HUES48 (cell line): Measurements from ENCODE around the gene AP2M1.
"Not testable (repeated sequence)": the region's sequence is repeated elsewhere in the genome, so short reads cannot be mapped to it uniquely, and the experiment has no call there.

Experiments
- H3K27ac ChIP-seq: one replicate; pipeline ENCODE4 v1.7.0; 2013; ENCODE audit warnings: low read depth, low read length, inconsistent platforms
- H3K27me3 ChIP-seq: 2 replicates; pipeline ENCODE4 v1.6.1; 2013; ENCODE audit warnings: mild to moderate bottlenecking, low read length; ENCODE audit not compliant: control insufficient read depth, insufficient read depth
- H3K36me3 ChIP-seq: 2 replicates; pipeline ENCODE4 v1.6.1; 2013; ENCODE audit warnings: low read length; ENCODE audit not compliant: control insufficient read depth, insufficient read depth
- H3K4me1 ChIP-seq: 2 replicates; pipeline ENCODE4 v1.6.1; 2013; ENCODE audit warnings: mild to moderate bottlenecking, low read length; ENCODE audit not compliant: control insufficient read depth, insufficient read depth
- H3K4me3 ChIP-seq: 2 replicates; pipeline ENCODE4 v1.5.1; 2013; ENCODE audit warnings: mild to moderate bottlenecking, low read depth, low read length
- H3K9ac ChIP-seq: 2 replicates; pipeline ENCODE4 v1.6.1; 2013; ENCODE audit warnings: mild to moderate bottlenecking, low read depth, low read length, moderate library complexity
- H3K9me3 ChIP-seq: 2 replicates; pipeline ENCODE4 v1.6.1; 2013; ENCODE audit warnings: low read length; ENCODE audit not compliant: control insufficient read depth, insufficient read depth

Gene AP2M1

DNA sequence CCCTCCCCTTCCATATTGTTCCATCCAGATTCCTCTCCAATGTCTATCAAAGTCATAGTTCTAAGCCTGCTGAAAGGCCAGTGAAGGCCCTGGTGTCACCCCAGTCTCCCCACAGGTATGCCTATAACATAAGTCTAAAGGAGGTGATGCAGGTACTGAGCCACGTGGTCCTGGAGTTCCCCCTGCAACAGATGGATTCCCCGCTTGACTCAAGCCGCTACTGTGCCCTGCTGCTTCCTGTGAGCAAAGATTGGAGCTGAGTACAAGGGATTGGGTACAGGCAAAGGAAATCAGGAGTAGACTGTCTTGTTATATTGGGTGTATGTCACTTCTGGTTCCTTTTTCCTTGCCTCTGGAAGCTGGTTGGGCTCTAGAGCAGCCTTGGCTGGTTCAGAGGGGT, 31.3 kb upstream of the AP2M1 start:
- Histone ChIP-seq H3K9me3 (no peaks in the 10 kb centered on the region), H3K36me3 (peaks cover 64% of the 10 kb centered on the region), H3K27ac (no peak overlapping the region), H3K9ac (no peak overlapping the region), H3K4me3 (no peak overlapping the region), H3K4me1 (no peaks in the 10 kb centered on the region), H3K27me3 (no peaks in the 10 kb centered on the region)

DNA sequence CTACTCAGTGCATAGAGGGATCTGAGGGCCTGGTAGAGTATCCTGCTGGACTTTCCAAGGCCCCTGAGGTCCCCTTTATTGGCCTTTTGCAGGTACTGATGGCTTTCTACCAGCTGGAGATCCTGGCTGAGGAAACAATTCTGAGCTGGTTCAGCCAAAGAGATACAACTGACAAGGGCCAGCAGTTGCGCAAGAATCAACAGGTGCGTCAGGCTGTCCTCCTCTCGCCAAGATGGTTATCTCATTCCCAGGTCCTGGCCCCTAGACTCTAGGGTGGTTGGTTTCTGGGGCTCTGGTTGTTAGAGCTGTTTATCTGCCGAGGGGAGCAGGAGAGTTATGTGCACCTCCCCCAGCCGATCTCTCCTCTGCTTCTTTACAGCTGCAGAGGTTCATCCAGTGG, 30.1 kb upstream of the AP2M1 start:
- Histone ChIP-seq H3K27me3 (no peaks in the 10 kb centered on the region), H3K9ac (no peak overlapping the region), H3K4me3 (no peak overlapping the region), H3K36me3 (peaks cover 60% of the 10 kb centered on the region), H3K4me1 (no peaks in the 10 kb centered on the region), H3K27ac (no peak overlapping the region), H3K9me3 (no peaks in the 10 kb centered on the region)

DNA sequence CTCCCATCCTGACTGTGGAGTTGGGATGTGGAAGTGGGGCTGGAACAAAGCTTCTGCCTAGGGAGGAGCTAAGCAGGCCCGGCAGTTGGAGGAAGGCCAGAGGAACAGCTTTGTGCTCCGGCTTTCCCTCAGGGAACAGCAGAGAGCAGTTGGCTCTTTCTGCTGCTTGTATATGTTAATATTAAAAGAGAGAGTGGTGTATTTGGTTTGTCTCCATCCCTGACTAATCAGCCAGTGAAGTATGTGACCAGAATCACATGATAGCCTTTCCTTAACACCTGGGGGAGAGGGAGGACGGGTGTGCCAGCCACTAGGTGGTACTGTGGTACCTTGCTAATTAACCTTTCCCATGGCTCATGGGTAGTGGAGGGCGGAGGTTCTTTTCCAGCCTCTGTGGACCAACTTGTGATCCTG, 29.5 kb upstream of the AP2M1 start:
- Histone ChIP-seq H3K36me3 (peaks cover 57% of the 10 kb centered on the region), H3K27me3 (no peaks in the 10 kb centered on the region), H3K4me3 (no peak overlapping the region), H3K9ac (no peak overlapping the region), H3K9me3 (no peaks in the 10 kb centered on the region), H3K4me1 (no peaks in the 10 kb centered on the region), H3K27ac (peak overlapping the region; percentile 8)

DNA sequence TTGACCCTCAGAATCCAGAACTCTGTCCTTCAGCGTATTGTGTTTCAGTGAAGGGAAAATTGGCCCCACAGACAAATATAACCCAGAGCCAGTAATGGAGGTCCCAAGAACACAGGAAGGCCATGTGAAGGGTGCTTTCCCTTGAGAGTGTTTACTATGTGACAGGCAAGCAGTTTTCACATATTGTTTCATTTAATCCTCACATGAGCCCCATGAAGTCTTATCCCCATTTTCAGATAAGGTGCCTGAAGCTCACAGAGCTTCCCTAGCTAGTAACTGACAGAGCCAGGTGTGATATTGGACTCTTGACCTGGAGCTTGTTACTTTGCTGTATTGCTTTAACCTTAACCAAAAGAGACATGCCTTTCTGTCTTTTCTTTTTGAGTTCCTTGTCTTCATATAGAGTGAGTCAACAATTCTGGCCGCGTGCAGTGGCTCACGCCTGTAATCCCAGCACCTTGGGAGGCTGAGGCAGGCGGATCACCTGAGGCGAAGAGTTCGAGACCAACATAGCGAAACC, 28.8 kb upstream of the AP2M1 start:
- H3K4me3 ChIP-seq, result no peak overlapping the region
- no peak overlapping the region for H3K9ac ChIP-seq
- H3K27ac ChIP-seq, result no peak overlapping the region
- no peaks in the 10 kb centered on the region for H3K27me3 ChIP-seq
- H3K9me3 ChIP-seq, result no peaks in the 10 kb centered on the region
- H3K4me1 ChIP-seq, result no peaks in the 10 kb centered on the region
- peaks cover 50% of the 10 kb centered on the region for H3K36me3 ChIP-seq

DNA sequence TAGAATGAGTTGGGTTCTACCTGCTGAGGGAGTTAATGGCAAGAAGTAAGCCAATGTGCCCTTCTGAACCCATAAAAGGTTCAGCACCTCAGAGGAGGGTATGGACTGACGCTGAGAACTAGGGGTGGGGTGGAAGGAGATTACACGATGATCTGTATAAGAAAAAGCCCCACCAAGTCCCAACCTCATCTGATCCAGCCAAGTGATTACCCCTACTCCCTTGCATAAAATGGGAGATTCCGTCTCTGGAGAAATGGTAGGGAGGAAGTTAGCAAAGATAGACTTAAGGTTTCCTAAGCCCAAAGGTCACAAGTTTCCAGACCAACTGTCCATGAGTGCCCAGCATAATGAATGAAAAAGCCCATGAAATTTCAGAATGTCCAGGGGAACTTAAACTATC, 26.6 kb upstream of the AP2M1 start:
- H3K36me3 ChIP-seq, result peaks cover 28% of the 10 kb centered on the region
- no peak overlapping the region for H3K4me3 ChIP-seq
- no peaks in the 10 kb centered on the region for H3K9me3 ChIP-seq
- no peak overlapping the region for H3K9ac ChIP-seq
- H3K27ac ChIP-seq, result no peak overlapping the region
- no peaks in the 10 kb centered on the region for H3K27me3 ChIP-seq
- H3K4me1 ChIP-seq, result no peaks in the 10 kb centered on the region

DNA sequence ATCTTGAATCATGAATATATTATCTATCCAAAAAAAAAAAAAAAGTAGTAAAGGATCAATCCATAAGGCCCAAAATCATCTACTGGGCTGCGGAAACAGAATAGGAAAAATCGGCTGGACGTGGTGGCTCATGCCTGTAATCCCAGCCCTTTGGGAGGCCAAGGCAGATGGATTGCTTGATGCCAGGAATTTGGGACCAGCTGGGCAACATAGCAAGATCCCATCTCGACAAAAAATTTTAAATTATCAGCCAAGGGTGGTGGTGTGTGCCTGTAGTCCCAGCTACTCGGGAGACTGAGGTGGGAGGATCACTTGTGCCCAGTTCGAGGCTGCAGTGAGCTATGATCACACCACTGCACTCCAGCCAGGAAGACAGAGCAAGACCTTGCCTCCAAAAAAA, 25.5 kb upstream of the AP2M1 start:
- H3K9me3 ChIP-seq, result no peaks in the 10 kb centered on the region
- no peak overlapping the region for H3K9ac ChIP-seq
- peaks cover 17% of the 10 kb centered on the region for H3K36me3 ChIP-seq
- no peaks in the 10 kb centered on the region for H3K27me3 ChIP-seq
- no peak overlapping the region for H3K4me3 ChIP-seq
- H3K4me1 ChIP-seq, result no peaks in the 10 kb centered on the region
- H3K27ac ChIP-seq, result no peak overlapping the region

DNA sequence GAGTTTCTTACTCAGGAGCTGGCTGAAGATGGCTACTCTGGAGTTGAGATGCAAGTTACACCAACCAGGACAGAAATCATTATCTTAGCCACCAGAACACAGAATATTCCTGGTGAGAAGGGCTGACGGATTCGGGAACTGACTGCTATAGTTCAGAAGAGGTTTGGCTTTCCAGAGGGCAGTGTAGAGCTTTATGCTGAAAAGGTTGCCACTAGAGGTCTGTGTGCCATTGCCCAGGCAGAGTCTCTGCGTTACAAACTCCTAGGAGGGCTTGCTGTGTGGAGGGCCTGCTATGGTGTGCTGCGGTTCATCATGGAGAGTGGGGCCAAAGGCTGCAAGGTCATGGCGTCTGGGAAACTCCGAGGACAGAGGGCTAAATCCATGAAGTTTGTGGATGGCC, 24.9 kb upstream of the AP2M1 start:
- not testable (repeated sequence) for H3K27ac ChIP-seq, H3K9me3 ChIP-seq, H3K27me3 ChIP-seq, H3K4me3 ChIP-seq, H3K4me1 ChIP-seq, H3K9ac ChIP-seq
- peaks cover 11% of the 10 kb centered on the region for H3K36me3 ChIP-seq

DNA sequence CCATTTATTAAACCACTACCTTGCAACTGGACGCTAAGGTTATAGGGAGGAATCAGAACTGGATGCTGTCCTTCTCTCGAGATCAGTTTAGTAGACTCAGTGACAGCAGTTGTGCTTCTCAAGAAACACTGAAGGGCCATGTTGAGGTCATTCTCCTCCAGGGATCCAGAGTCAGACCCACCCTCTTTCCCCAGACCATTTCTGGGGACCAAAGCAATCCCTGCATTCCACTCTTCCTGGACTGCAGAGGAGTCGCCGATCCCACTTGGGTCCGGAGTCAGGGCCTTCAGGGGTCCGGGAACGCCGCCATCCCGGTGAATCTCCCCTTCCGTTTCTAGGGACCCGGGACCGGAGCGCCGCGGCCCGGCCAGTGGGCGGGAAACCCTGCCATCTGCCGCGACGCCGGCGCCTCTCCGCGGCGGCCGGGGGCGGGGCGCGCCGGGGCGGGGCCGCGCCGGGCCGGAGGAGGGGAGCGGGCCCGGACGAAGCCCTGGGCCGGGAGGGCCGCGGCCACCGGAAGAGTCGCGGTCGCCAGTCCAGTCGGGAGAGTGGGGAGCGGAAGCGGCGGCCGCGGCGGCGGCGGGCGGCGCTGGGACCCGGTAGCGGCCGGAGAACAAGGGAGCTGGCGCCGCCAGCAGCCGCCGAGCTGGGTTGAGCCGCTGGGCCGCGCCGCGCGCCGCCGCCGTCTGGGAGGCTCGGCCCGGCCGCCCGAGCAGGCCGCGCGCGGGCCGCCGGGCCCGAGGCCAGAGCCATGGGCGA, 19.6 kb upstream of the AP2M1 start, which contains the start of gene DVL3:
Gene DVL3 (plus strand): TSS at position 493 of the 759 bp plus-strand sequence. CDS start 259 bp downstream, at position 752.
- peak within 1 kb of the TSS; percentile 93 for H3K27ac ChIP-seq
- H3K4me1 ChIP-seq, result peaks cover 9% of the 10 kb centered on the region
- peak within 1 kb of the TSS; percentile 97 for H3K4me3 ChIP-seq
- H3K36me3 ChIP-seq, result no peaks in the 10 kb centered on the region
- peak within 1 kb of the TSS; percentile 43 for H3K9ac ChIP-seq
- no peaks in the 10 kb centered on the region for H3K9me3 ChIP-seq
- no peaks in the 10 kb centered on the region for H3K27me3 ChIP-seq

DNA sequence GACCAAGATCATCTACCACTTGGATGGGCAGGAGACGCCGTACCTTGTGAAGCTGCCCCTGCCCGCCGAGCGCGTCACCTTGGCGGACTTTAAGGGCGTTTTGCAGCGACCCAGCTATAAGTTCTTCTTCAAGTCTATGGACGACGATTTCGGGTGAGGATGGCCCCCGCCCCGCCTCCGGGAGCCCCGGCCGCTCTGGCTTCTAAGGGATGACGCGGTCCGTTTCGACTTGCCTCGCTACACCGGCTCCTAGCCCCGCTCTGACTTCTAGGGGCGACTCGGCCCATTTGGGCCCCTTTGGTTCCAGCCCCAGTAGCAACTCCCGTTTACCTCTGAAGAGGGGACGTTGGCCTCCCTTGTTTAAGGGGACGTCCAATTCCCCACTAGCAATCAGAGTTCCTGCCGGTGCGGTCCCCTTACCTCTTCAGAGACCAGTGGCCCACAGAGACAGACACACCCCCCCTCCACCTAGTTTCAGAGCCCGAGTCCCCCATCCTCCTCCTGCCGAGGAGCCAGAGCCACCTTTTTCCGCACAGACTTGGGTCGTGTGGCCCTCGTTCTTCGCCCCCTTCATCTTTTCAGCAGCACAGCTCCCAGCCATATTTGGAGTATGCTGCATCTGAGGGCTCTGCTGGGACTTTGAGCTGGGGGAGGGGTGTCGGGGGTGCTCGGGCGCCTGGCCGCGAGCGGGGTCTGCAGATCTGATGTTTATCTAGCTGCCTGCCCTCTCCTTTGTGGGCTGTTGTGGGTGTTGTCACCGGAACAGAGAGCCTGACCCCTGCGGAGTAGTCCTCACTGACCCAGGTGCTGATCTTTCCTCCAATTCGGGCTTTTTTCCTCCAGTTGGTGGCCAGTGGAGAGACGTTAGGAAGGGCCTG, 18.8 kb upstream of the AP2M1 start:
- Histone ChIP-seq H3K9ac (peak overlapping the region; percentile 40), H3K27ac (peak overlapping the region; percentile 93), H3K27me3 (no peaks in the 10 kb centered on the region), H3K4me3 (peak overlapping the region; percentile 97), H3K9me3 (no peaks in the 10 kb centered on the region), H3K4me1 (peaks cover 9% of the 10 kb centered on the region), H3K36me3 (no peaks in the 10 kb centered on the region)

DNA sequence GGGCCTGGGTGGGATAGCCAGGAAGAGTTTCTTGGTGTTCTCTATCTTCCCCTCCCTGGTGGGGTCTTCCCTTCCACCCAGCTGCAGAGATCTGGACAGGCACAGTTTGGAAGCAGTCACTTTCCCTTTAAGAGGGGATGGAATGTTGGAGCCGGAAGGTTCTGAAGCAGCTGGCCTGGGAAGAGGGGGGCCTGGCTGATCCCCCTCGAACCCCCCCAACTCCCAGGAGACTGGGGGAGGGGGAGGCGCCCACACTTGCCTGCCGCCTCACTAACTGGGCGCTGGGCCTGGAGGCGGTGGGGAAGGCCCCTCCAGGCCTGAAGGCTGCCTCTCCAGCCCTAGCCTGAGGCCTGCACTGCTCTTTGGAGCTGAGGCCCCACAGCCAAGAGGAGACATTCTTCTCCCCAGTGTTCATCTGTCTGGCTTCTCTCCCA, 18.1 kb upstream of the AP2M1 start:
- H3K4me1 ChIP-seq, result peaks cover 9% of the 10 kb centered on the region
- H3K4me3 ChIP-seq, result peak overlapping the region; percentile 97
- H3K9me3 ChIP-seq, result no peaks in the 10 kb centered on the region
- no peaks in the 10 kb centered on the region for H3K27me3 ChIP-seq
- H3K9ac ChIP-seq, result peak overlapping the region; percentile 39
- peak overlapping the region; percentile 93 for H3K27ac ChIP-seq
- H3K36me3 ChIP-seq, result no peaks in the 10 kb centered on the region

DNA sequence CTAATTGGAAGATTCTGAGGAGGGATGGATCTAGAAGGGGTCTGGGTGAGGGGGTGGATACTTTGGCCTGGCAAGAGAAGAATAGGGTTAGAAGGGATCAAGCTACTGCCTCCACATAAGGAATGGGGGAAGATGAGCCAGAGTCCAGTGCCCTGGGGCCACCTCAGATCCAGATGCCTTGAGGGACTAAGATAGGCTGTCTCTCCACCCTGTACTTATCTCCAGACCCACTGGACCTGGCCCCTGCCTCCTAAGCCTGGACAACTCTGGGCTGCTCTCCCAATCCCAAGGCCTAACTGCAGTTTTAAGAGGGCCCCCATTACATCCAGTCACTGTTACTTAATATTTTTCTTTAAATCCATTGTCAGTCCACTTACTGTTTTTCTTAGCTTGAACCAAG, 17.4 kb upstream of the AP2M1 start:
- H3K9ac ChIP-seq, result peak overlapping the region; percentile 39; the same call in 1 of the 2 replicates
- peaks cover 9% of the 10 kb centered on the region for H3K4me1 ChIP-seq
- no peaks in the 10 kb centered on the region for H3K27me3 ChIP-seq
- peak overlapping the region; percentile 97 for H3K4me3 ChIP-seq
- peak overlapping the region; percentile 93 for H3K27ac ChIP-seq
- no peaks in the 10 kb centered on the region for H3K9me3 ChIP-seq
- H3K36me3 ChIP-seq, result no peaks in the 10 kb centered on the region
